Thoracic aorta (tissue), 2 donors: ENCODE results near the gene CENATAC. TPM values are rescaled to one million over a fixed set of nuclear protein-coding genes. Genes with fewer than 3 reads are reported as not detected.
"Not testable (repeated sequence)": the region's sequence is repeated elsewhere in the genome, so short reads cannot be mapped to it uniquely, and the experiment has no call there.

Experiments used
- ATAC-seq: fragments of 150-250 bp; one replicate; pipeline ENCODE4 v1.8.0; 2017; ENCODE audit warnings: low read depth; ENCODE audit not compliant: insufficient number of reproducible peaks, low FRiP score
- DNase-seq: peaks from one replicate; pipeline ENCODE4 v3.0.0-alpha.2; 2020; ENCODE audit warnings: low spot score
- H3K27ac ChIP-seq, 2 donors: fragments of 200-600 bp; sonication (generic); 1 replicate in 1 of 2; 2 replicates in 1 of 2; pipeline ENCODE4 v1.5.1; 2016; ENCODE audit warnings: mild to moderate bottlenecking in 2 of 2, moderate library complexity in 2 of 2
- H3K27me3 ChIP-seq: fragments of 200-600 bp; sonication (generic); replicated peaks from 2 replicates; pipeline ENCODE4 v1.6.0; 2016; ENCODE audit warnings: mild to moderate bottlenecking; ENCODE audit not compliant: insufficient read depth
- H3K36me3 ChIP-seq: fragments of 200-600 bp; sonication (generic); one replicate; pipeline ENCODE4 v1.5.1; 2016
- H3K4me1 ChIP-seq, 2 donors: fragments of 200-600 bp; sonication (generic); 1 replicate in 1 of 2; 2 replicates in 1 of 2; pipeline versions ENCODE4 v1.5.1 to v1.6.0; 2016; ENCODE audit warnings: low read depth in 2 of 2, mild to moderate bottlenecking in 1 of 2; ENCODE audit not compliant: control insufficient read depth in 1 of 2
- H3K4me3 ChIP-seq: fragments of 200-600 bp; sonication (generic); 2 replicates; pipeline ENCODE4 v1.5.1; 2016; ENCODE audit warnings: mild to moderate bottlenecking
- H3K9me3 ChIP-seq: fragments of 200-600 bp; sonication (generic); 2 replicates; pipeline ENCODE4 v1.5.1; 2016
- total RNA-seq, 2 donors: library from RNA; depleted of rRNA; stranded (reverse); fragments of >200 nt; gene quantifications; one replicate each; pipeline versions ENCODE4 v1.1.0 to v1.2.3, GENCODE V29; 2016
- TF ChIP-seq, protein P1 (sequence below): fragments of 200-600 bp; sonication (generic); IDR thresholded peaks from one replicate; pipeline ENCODE4 v1.5.1; 2019; ENCODE audit warnings: antibody characterized with exemption

Gene CENATAC
- total RNA-seq, 2 donors from 2014 or later = 63.5 to 128 TPM

DNA sequence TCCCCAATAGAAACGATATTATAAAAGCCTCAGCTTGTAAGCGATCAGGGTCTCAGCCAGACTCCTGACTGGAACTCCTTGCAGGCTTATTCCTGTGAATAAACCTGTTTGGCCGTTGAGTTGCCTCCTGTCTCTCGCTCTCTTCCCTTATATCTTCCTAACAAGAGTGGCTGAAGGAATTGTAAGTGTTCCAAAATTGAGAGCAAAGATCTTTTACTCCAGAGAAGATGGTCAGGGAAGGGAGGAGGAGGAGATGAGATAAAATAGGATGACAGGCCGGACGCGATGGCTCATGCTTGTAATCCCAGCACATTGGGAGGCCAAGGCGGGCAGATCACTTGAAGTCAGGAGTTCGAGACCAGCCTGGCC lies 34.0 kb downstream of the CENATAC start:
- no peaks in the 10 kb centered on the region for H3K36me3 ChIP-seq
- no peak overlapping the region for H3K27ac ChIP-seq
- H3K27me3 ChIP-seq = no peaks in the 10 kb centered on the region
- DNase-seq (no peak), ATAC-seq (no peak)
- H3K9me3 ChIP-seq = no peaks in the 10 kb centered on the region
- H3K4me1 ChIP-seq = peaks cover 8 to 16% of the 10 kb centered on the region in 2 donors
- no peak overlapping the region for H3K4me3 ChIP-seq
- TF ChIP-seq, protein P1, sequence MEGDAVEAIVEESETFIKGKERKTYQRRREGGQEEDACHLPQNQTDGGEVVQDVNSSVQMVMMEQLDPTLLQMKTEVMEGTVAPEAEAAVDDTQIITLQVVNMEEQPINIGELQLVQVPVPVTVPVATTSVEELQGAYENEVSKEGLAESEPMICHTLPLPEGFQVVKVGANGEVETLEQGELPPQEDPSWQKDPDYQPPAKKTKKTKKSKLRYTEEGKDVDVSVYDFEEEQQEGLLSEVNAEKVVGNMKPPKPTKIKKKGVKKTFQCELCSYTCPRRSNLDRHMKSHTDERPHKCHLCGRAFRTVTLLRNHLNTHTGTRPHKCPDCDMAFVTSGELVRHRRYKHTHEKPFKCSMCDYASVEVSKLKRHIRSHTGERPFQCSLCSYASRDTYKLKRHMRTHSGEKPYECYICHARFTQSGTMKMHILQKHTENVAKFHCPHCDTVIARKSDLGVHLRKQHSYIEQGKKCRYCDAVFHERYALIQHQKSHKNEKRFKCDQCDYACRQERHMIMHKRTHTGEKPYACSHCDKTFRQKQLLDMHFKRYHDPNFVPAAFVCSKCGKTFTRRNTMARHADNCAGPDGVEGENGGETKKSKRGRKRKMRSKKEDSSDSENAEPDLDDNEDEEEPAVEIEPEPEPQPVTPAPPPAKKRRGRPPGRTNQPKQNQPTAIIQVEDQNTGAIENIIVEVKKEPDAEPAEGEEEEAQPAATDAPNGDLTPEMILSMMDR = no peak

DNA sequence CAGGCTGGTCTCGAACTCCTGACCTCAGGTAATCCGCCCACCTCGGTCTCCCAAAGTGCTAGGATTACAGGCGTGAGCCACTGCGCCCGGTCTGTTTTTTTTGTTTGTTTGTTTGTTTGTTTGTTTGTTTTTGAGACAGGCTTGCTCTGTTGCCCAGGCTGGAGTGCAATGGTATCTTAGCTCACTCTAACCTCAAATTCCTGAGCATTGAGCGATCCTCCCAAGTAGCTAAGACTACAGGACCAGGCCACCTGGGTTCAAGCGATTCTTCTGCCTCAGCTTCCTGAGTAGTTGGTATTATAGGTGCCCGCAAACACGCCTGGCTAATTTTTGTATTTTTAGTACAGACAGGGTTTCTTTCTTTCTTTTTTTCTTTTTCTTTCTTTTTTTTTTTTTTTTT lies 35.5 kb downstream of the CENATAC start:
- DNase-seq, H3K27me3 ChIP-seq, H3K36me3 ChIP-seq, H3K27ac ChIP-seq, H3K9me3 ChIP-seq, ATAC-seq, H3K4me3 ChIP-seq: not testable (repeated sequence)
- peaks cover 8 to 16% of the 10 kb centered on the region in 2 donors for H3K4me1 ChIP-seq

DNA sequence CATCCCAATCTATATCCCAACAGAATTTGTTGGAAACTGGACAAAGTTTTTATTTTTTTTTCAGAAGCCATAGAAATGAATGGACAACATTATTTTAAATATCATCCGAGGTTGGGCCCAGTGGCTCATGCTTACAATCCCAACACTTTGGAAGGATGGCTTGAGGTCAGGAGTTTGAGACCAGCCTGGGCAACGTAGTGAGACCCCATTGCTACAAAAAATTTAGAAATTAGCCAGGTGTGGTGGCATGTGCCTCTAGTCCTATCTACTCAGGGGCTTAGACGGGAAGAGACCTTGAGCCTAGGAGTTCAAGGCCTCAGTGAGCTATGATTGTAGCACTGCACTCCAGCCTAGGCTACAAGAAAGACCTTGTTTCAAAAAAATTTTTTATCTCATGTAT lies 36.9 kb downstream of the CENATAC start:
- Histone ChIP-seq H3K4me3 (no peak overlapping the region), H3K4me1 (peaks cover 3 to 11% of the 10 kb centered on the region in 2 donors), H3K27me3 (no peaks in the 10 kb centered on the region), H3K36me3 (no peaks in the 10 kb centered on the region), H3K9me3 (no peaks in the 10 kb centered on the region), H3K27ac (no peak overlapping the region)
- no peak for ATAC-seq
- TF ChIP-seq, protein P1 = no peak
- no peak for DNase-seq

DNA sequence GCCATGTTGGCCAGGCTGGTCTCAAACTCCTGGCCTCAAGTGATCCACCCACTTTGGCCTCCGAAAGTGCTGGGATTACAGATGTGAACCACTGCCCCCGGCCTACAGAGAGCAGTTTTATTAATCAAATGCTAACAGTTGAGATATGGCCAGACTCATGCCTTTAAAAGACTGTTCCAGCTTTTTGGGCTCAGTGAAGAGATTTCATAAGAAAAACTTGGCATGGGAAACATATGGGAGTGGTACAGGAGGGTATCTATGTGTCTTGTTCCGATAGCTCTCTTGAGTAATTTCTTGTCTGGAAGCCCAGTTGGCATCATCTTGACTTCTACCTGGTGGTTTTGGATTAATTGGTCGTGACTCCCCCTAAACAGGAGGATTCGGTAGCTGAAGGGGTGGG lies 40.9 kb downstream of the CENATAC start:
- H3K4me3 ChIP-seq = no peak overlapping the region
- ATAC-seq (no peak), DNase-seq (no peak)
- H3K9me3 ChIP-seq = no peaks in the 10 kb centered on the region
- H3K27me3 ChIP-seq = no peaks in the 10 kb centered on the region
- no peaks in the 10 kb centered on the region for H3K4me1 ChIP-seq
- TF ChIP-seq, protein P1 = no peak
- H3K36me3 ChIP-seq = no peaks in the 10 kb centered on the region
- H3K27ac ChIP-seq = no peak overlapping the region

DNA sequence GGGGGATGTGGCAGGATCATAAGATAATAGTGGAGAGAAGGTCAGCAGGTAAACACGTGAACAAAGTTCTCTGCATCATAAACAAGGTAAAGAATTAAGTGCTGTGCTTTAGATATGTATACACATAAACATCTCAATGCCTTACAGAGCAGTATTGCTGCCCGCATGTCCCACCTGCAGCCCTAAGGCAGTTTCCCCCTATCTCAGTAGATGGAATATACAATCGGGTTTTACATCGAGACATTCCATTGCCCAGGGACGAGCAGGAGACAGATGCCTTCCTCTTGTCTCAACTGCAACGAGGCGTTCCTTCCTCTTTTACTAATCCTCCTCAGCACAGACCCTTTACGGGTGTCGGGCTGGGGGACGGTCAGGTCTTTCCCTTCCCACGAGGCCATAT lies 41.5 kb downstream of the CENATAC start:
- H3K27me3 ChIP-seq, DNase-seq, H3K27ac ChIP-seq, ATAC-seq, H3K9me3 ChIP-seq, H3K4me1 ChIP-seq, H3K36me3 ChIP-seq, H3K4me3 ChIP-seq: not testable (repeated sequence)

DNA sequence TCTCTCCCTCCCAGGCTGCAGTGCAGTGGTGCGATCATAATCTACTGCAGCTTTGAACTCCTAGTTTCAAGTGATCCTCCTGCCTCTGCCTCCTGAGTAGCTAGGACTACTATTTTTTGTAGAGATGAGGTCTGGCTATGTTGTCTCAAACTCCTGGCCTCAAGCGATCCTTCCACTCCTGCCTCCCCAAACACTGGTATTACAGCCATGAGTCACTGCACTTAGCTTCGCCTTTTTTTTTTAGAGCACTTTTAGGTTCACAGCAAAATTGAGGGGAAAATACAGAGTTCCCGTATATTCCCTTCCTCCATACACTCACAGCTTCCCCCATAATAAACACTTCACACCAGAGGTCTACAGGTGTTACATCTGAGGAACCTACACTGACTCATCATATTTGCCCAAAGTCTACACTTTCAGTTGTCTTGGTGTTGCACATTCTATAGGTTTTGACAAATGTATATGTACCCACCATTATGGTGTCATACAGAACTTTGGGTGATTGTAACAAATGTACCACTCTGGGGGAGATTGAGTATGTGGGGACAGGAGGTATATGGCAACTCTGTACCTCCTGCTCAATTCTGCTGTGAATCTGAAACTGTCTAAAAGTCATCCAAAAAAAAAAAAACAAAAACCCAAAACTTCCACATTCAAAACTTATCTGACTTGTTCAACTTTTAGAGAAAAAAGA lies 44.0 kb downstream of the CENATAC start:
- no peaks in the 10 kb centered on the region for H3K27me3 ChIP-seq
- H3K4me3 ChIP-seq = no peak overlapping the region
- H3K36me3 ChIP-seq = peaks cover 13% of the 10 kb centered on the region
- H3K4me1 ChIP-seq = no peaks in the 10 kb centered on the region
- H3K27ac ChIP-seq = no peak overlapping the region
- no peak for ATAC-seq
- TF ChIP-seq, protein P1 = no peak
- DNase-seq = no peak
- no peaks in the 10 kb centered on the region for H3K9me3 ChIP-seq
